PFSK-1 (cell line): ENCODE data around the gene KCNQ2.

Experiments
- FOXP2 ChIP-seq: optimal IDR thresholded peaks from 2 replicates; pipeline ENCODE3; 2011; ENCODE audit warnings: borderline replicate concordance, control low read depth, inconsistent platforms; ENCODE audit not compliant: insufficient read depth; ENCODE audit errors: extremely low read length, extremely low read depth
- POLR2AphosphoS5 ChIP-seq: IDR thresholded peaks from 2 replicates; pipeline ENCODE4 v1.6.1; 2012; ENCODE audit warnings: low read depth, mild to moderate bottlenecking, control low read depth, low read length, moderate library complexity
- SIN3A ChIP-seq: IDR thresholded peaks from 2 replicates; pipeline ENCODE4 v1.6.1; 2012; ENCODE audit warnings: mild to moderate bottlenecking, low read length, moderate library complexity, borderline replicate concordance; ENCODE audit not compliant: insufficient read depth
- TAF1 ChIP-seq: IDR thresholded peaks from 2 replicates; pipeline ENCODE4 v1.6.1; 2012; ENCODE audit warnings: low read length, control low read depth, borderline replicate concordance; ENCODE audit not compliant: insufficient read depth
- TF ChIP-seq, protein P1 (sequence below), 2 experiments: IDR thresholded peaks; 2 replicates each; pipeline versions ENCODE4 v1.6.1 to v1.8.0; 2011 to 2012; ENCODE audit warnings: low read depth in 2 of 2, low read length in 2 of 2, control low read depth in 1 of 2, inconsistent platforms in 1 of 2, mild to moderate bottlenecking in 1 of 2, moderate library complexity in 1 of 2; ENCODE audit not compliant: insufficient read depth in 1 of 2

KCNQ2 gene

DNA sequence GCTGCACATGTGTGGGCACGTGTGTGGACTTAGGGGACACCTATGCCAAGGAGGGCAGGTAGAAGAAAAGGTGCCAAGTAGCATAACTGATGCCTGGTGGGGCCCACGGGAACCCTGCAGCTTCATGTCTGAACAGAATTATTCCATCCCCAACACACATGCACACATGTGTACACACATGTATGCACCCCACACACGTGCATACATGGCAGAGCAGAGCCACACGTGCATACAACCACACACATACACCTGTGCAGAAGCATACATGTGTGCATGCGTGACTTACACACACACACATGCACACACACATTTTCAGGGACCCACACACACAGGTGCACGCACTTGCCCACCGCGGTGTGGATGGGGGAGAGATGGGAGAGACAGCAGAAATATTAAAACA, 59.6 kb downstream of the KCNQ2 start:
- TF ChIP-seq, protein P1, sequence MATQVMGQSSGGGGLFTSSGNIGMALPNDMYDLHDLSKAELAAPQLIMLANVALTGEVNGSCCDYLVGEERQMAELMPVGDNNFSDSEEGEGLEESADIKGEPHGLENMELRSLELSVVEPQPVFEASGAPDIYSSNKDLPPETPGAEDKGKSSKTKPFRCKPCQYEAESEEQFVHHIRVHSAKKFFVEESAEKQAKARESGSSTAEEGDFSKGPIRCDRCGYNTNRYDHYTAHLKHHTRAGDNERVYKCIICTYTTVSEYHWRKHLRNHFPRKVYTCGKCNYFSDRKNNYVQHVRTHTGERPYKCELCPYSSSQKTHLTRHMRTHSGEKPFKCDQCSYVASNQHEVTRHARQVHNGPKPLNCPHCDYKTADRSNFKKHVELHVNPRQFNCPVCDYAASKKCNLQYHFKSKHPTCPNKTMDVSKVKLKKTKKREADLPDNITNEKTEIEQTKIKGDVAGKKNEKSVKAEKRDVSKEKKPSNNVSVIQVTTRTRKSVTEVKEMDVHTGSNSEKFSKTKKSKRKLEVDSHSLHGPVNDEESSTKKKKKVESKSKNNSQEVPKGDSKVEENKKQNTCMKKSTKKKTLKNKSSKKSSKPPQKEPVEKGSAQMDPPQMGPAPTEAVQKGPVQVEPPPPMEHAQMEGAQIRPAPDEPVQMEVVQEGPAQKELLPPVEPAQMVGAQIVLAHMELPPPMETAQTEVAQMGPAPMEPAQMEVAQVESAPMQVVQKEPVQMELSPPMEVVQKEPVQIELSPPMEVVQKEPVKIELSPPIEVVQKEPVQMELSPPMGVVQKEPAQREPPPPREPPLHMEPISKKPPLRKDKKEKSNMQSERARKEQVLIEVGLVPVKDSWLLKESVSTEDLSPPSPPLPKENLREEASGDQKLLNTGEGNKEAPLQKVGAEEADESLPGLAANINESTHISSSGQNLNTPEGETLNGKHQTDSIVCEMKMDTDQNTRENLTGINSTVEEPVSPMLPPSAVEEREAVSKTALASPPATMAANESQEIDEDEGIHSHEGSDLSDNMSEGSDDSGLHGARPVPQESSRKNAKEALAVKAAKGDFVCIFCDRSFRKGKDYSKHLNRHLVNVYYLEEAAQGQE (IDR thresholded peaks at IDR 0.05; ENCODE audit: insufficient read depth in 1 of 2, low read depth in 2 of 2, low read length in 2 of 2), result no peak
- TF ChIP-seq SIN3A (no peak), POLR2AphosphoS5 (no peak), FOXP2 (no peak), TAF1 (no peak)

GRCh38 chr20:63411898-63412631, 60.4 kb downstream of the KCNQ2 start:
- TF ChIP-seq FOXP2 (no peak), POLR2AphosphoS5 (no peak)
- TF ChIP-seq, protein P1 (IDR thresholded peaks at IDR 0.05; ENCODE audit: insufficient read depth in 1 of 2, low read depth in 2 of 2, low read length in 2 of 2), result 0 out of 4 replicates have a peak, but pooled peaks of 1 of the 2 experiments have one; percentile 51

DNA sequence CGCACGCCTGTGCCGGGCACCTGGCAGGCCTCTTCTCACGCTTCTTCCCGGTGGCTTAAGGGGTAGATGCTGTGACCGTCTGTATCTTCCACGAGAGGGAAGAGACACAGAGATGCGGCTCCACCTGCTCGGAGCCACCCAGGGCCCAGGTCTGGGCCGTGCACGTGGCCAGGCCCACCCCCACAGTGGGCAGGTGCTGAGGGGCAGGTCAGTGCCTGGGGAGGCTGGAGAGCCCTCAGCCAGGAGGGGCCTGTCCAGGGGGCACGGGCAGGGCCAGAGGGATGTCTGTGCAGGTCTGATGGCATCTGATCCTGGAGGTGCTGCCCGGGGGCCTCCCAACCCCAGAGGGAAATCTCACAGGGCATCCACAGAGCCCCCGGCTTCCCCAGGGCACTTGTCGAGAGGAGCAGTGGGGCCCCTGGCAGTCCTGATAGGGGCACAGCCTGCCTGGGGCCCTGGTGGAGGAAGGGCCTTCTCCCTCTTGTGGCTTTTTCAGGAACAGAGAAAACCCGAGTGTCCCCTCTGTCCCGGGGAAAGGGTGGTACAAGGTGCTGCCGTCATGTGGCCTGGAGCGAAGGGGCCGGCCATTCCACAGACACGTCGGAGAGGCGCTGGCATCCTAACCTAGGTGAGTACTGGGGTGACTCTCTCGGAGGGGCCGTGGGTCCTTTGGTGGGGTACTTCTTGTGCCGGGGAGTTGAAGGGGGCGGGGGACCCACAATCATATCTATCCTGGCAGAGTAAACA, 61.1 kb downstream of the KCNQ2 start:
- TF ChIP-seq FOXP2 (no peak), TAF1 (no peak), SIN3A (no peak), POLR2AphosphoS5 (no peak)
- TF ChIP-seq, protein P1 (IDR thresholded peaks at IDR 0.05; ENCODE audit: insufficient read depth in 1 of 2, low read depth in 2 of 2, low read length in 2 of 2), result no peak

DNA sequence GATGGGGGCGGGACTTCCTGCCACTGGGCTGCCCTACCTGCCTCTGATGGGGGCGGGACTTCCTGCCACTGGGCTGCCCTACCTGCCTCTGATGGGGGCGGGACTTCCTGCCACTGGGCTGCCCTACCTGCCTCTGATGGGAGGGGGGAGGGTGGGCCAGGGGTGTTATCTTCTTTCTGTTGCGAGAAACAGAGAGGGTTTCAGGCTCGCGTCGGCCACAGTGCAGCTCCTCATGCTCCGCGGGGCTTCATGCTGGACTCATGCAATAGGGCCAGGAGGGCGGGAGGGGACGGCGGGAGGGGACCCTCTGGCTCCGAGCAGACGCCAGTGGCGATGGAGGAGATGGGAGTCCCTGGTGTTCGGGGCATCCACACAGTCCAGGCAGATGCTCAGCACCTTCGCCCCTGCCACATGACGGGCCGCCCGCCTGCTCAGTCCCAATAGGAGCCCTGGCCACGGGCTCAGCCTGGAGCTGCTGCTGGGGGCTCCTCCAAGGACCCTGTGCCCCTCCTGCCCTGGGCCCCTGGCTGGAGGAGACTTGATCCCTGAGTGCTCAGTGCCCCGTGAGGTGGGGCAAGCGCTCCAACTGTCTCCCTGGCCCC, 62.5 kb downstream of the KCNQ2 start:
- no peak for TF ChIP-seq SIN3A
- no peak for TF ChIP-seq POLR2AphosphoS5
- TF ChIP-seq, protein P1 (IDR thresholded peaks at IDR 0.05; ENCODE audit: insufficient read depth in 1 of 2, low read depth in 2 of 2, low read length in 2 of 2), result no peak
- TF ChIP-seq TAF1, result no peak
- no peak for TF ChIP-seq FOXP2
